ENCODE data around the gene PPP1R1C.

PPP1R1C gene

GRCh38 chr2:182078988-182079602 lies 93.4 kb downstream of the PPP1R1C start:
- Mint-ChIP-seq H3K27me3 (peaks cover 1% of the 10 kb centered on the region), H3K36me3 (no peaks in the 10 kb centered on the region), H3K4me3 (no peak overlapping the region), H3K4me1 (ENCODE audit: low read depth) (no peaks in the 10 kb centered on the region), H3K9me3 (ENCODE audit: low read depth) (no peaks in the 10 kb centered on the region), H3K27ac (no peak overlapping the region)

DNA sequence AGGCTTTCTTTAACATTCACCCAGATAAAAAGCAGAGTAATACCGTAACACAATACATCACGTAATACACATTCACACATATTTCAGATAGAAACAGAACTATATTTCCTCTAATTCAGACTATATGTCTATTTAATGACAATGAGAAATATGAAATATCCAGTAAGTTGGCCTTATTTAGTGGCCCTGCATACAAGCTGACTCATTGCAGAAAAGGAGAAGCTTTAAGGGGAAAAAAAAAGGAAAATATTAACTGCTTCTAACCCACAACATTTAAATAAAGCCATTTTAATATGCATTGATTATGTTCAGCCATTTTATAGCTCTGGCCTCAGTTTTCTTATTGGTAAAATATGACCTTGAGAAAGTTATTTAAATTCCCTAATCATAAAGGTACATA lies 94.8 kb downstream of the PPP1R1C start:
- Mint-ChIP-seq H3K27ac (no peak overlapping the region), H3K27me3 (no peaks in the 10 kb centered on the region), H3K4me1 (ENCODE audit: low read depth) (no peaks in the 10 kb centered on the region), H3K36me3 (no peaks in the 10 kb centered on the region), H3K4me3 (no peak overlapping the region), H3K9me3 (ENCODE audit: low read depth) (no peaks in the 10 kb centered on the region)

DNA sequence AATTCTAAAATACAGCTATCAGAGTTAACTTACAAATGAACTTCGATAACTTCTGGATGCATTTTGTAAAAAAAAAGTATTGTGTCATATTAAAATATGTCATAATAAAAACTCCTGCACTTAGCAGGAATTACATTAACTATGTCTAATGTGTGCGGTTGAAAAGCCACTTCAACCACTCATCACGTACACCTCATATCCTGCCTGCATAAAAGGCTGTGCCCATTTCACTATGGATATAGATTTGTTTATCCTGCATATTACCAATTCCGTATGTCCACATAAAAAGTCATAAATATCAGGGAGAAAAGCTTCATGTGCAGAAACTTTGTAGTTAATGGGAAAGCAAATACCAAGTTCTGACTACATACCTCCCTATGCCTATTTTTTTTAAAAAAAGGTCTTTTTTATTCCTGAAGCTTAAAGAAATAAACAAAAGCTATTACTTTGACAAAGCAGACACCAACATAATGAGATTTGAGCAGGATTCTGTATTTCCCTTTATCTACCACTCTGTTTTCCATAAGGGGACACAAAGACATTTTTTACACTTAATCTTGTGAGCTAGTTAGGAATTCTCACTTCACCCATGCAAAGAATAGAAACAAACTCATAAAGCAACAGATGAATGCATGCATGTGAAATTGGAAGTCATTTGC lies 96.1 kb downstream of the PPP1R1C start:
- H3K4me1 Mint-ChIP-seq (ENCODE audit: low read depth): no peaks in the 10 kb centered on the region
- H3K27me3 Mint-ChIP-seq: no peaks in the 10 kb centered on the region
- no peaks in the 10 kb centered on the region for H3K9me3 Mint-ChIP-seq (ENCODE audit: low read depth)
- H3K4me3 Mint-ChIP-seq: no peak overlapping the region
- H3K36me3 Mint-ChIP-seq: no peaks in the 10 kb centered on the region
- no peak overlapping the region for H3K27ac Mint-ChIP-seq

GRCh38 chr2:182088681-182089320 lies 103.1 kb downstream of the PPP1R1C start:
- no peak overlapping the region for H3K4me3 Mint-ChIP-seq

DNA sequence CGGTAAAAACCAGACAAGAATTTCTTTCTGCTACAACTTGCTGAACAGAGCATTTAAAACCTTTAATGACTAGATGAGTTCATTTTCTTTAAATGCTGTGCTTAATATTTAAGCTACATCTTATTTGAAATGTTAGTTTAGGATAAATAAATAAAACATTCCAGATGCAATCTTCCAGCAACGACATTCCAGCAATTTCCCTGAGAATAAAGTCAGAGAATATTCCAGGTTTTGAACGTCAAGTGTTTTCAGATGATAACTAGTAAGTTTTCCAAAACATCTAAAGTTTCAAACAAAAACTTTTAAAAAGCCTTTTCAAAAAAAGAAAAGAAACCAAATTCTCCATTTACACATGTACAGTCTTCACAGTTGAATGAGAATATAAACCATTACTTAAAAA lies 104.8 kb downstream of the PPP1R1C start:
- Mint-ChIP-seq H3K4me3 (no peak overlapping the region), H3K27ac (no peak overlapping the region), H3K9me3 (ENCODE audit: low read depth) (peaks cover 5% of the 10 kb centered on the region), H3K36me3 (no peaks in the 10 kb centered on the region), H3K27me3 (peaks cover 1% of the 10 kb centered on the region), H3K4me1 (ENCODE audit: low read depth) (no peaks in the 10 kb centered on the region)

More at GRCh38 chr2:182088681-182089320, 103.1 kb downstream of the PPP1R1C start:
- Mint-ChIP-seq H3K36me3 (no peaks in the 10 kb centered on the region), H3K27ac (no peak overlapping the region), H3K4me1 (ENCODE audit: low read depth) (no peaks in the 10 kb centered on the region), H3K27me3 (peaks cover 1% of the 10 kb centered on the region), H3K9me3 (ENCODE audit: low read depth) (peaks cover 5% of the 10 kb centered on the region)

GRCh38 chr2:182097571-182098164 lies 112.0 kb downstream of the PPP1R1C start:
- Mint-ChIP-seq H3K4me1 (ENCODE audit: low read depth) (no peaks in the 10 kb centered on the region), H3K27ac (no peak overlapping the region), H3K27me3 (no peaks in the 10 kb centered on the region), H3K4me3 (no peak overlapping the region), H3K36me3 (no peaks in the 10 kb centered on the region), H3K9me3 (ENCODE audit: low read depth) (peaks cover 5% of the 10 kb centered on the region)

DNA sequence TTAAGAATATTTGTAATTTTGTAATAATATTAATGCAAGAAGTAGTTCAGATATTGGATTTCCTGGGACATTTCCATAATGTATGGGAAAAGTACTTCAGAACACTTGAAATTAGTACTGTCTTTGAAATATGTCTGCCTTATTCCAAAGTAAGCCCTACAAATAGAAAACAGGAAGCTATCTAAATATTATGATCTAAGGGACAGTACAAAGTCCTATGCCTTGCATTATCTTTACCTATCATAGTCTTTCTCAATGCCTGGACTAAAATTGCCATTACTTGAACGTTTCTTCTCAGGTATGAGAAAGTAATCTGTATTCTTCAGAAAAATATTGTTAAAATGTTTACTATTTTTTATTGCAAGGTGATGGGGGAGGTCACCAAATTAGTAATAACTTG lies 113.0 kb downstream of the PPP1R1C start:
- no peaks in the 10 kb centered on the region for H3K27me3 Mint-ChIP-seq
- H3K4me1 Mint-ChIP-seq (ENCODE audit: low read depth): no peaks in the 10 kb centered on the region
- H3K4me3 Mint-ChIP-seq: no peak overlapping the region
- peaks cover 1% of the 10 kb centered on the region for H3K9me3 Mint-ChIP-seq (ENCODE audit: low read depth)
- H3K36me3 Mint-ChIP-seq: no peaks in the 10 kb centered on the region
- no peak overlapping the region for H3K27ac Mint-ChIP-seq

DNA sequence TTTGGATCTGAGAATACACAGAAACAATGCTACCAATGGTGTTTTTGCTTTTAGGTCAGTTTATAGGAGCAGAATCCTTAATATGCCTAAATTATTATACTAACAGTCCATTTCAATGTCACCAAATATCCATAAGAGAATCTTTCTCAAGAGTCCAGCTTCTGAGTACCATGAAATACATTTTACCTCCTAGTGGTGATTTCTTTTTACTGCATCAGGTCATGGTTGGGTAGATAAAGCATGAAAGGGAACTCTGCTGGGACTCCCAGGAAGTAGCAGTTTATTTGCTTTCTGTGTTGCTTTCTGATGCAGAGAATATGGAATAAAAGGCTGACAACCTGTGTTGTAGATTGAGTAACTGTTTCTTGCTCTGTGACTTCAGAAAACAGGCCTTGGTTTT lies 115.6 kb downstream of the PPP1R1C start:
- Mint-ChIP-seq H3K36me3 (no peaks in the 10 kb centered on the region), H3K9me3 (ENCODE audit: low read depth) (no peaks in the 10 kb centered on the region), H3K4me3 (no peak overlapping the region), H3K4me1 (ENCODE audit: low read depth) (no peaks in the 10 kb centered on the region), H3K27me3 (no peaks in the 10 kb centered on the region), H3K27ac (no peak overlapping the region)

DNA sequence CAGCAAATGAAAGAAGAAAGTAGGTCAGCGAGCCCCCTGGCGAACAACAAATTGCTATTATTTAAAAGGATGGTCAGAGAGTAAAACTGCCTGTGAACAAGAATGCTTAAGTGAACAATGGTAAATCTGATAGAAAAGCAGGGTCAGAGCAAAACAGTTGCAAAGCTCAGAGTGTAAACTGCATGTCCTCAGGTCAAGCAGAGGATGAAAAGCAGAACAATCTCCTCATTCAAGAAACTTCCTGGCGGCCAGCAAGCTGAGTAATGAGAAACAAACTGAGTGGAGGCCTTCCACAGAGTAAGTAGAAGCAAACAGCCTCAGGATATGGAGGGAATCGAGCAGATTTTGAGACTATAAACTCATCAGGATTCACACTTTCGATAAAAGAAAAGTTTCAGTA lies 117.9 kb downstream of the PPP1R1C start:
- no peak overlapping the region for H3K27ac Mint-ChIP-seq
- no peaks in the 10 kb centered on the region for H3K4me1 Mint-ChIP-seq (ENCODE audit: low read depth)
- H3K4me3 Mint-ChIP-seq: no peak overlapping the region
- H3K9me3 Mint-ChIP-seq (ENCODE audit: low read depth): no peaks in the 10 kb centered on the region
- no peaks in the 10 kb centered on the region for H3K27me3 Mint-ChIP-seq
- no peaks in the 10 kb centered on the region for H3K36me3 Mint-ChIP-seq

GRCh38 chr2:182110347-182110746 lies 124.7 kb downstream of the PPP1R1C start:
- no peaks in the 10 kb centered on the region for H3K4me1 Mint-ChIP-seq (ENCODE audit: low read depth)
- no peak overlapping the region for H3K27ac Mint-ChIP-seq
- H3K4me3 Mint-ChIP-seq: no peak overlapping the region
- H3K27me3 Mint-ChIP-seq: peaks cover 1% of the 10 kb centered on the region
- no peaks in the 10 kb centered on the region for H3K36me3 Mint-ChIP-seq
- H3K9me3 Mint-ChIP-seq (ENCODE audit: low read depth): no peaks in the 10 kb centered on the region

GRCh38 chr2:182113334-182113733 lies 127.7 kb downstream of the PPP1R1C start:
- Mint-ChIP-seq H3K4me3 (no peak overlapping the region), H3K9me3 (ENCODE audit: low read depth) (no peaks in the 10 kb centered on the region), H3K27me3 (peaks cover 1% of the 10 kb centered on the region), H3K4me1 (ENCODE audit: low read depth) (no peaks in the 10 kb centered on the region), H3K27ac (no peak overlapping the region), H3K36me3 (no peaks in the 10 kb centered on the region)

GRCh38 chr2:182115258-182115657 lies 129.6 kb downstream of the PPP1R1C start:
- Mint-ChIP-seq H3K4me1 (ENCODE audit: low read depth) (no peaks in the 10 kb centered on the region), H3K27ac (no peak overlapping the region), H3K27me3 (peaks cover 1% of the 10 kb centered on the region), H3K9me3 (ENCODE audit: low read depth) (no peaks in the 10 kb centered on the region), H3K36me3 (no peaks in the 10 kb centered on the region), H3K4me3 (no peak overlapping the region)

DNA sequence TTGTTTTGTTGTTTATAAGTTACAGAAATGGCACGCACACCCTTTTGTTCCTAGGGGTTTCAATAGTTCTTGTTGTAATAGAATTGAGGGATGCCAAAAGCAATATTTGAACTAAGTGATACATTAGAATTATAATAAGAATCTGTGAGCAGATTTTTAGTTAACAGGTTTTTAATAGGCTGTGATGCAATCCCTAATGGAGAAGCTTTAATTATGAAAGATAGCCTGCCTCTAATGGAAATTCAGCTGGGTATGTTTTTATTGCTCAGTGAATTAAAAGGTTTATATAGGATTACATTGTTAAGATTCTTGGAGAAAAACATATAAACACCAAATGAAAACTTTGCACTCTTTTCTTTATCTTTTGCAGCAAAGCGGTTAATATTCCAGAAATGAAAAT lies 131.1 kb downstream of the PPP1R1C start:
- H3K4me3 Mint-ChIP-seq: no peak overlapping the region
- H3K27ac Mint-ChIP-seq: no peak overlapping the region
- no peaks in the 10 kb centered on the region for H3K36me3 Mint-ChIP-seq
- no peaks in the 10 kb centered on the region for H3K9me3 Mint-ChIP-seq (ENCODE audit: low read depth)
- peaks cover 1% of the 10 kb centered on the region for H3K27me3 Mint-ChIP-seq
- H3K4me1 Mint-ChIP-seq (ENCODE audit: low read depth): no peaks in the 10 kb centered on the region

DNA sequence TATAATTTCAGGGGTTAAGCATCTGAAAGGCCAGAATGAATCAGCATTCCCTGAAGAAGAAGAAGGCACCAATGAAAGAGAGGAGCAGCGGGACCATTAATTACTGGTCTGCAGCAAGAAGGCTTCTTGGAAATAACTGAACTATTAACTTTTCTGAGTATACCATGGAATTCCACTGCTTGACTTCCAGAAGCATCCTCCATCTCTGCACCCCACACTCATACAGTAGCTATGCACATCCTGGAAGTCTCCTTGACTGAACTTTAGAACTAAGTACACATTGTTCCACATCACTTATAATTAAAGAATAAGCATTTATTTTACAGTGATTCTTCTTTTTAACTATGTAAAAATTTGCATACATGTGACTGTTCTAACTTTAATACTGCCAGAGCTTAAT lies 131.5 kb downstream of the PPP1R1C start:
- H3K27me3 Mint-ChIP-seq: peaks cover 1% of the 10 kb centered on the region
- H3K4me3 Mint-ChIP-seq: no peak overlapping the region
- H3K36me3 Mint-ChIP-seq: no peaks in the 10 kb centered on the region
- no peak overlapping the region for H3K27ac Mint-ChIP-seq
- no peaks in the 10 kb centered on the region for H3K9me3 Mint-ChIP-seq (ENCODE audit: low read depth)
- H3K4me1 Mint-ChIP-seq (ENCODE audit: low read depth): no peaks in the 10 kb centered on the region
